Measurements from ENCODE around the gene ZNF563.

GRCh38 chr19:12325690-12326089 lies 7.7 kb downstream of the ZNF563 start:
- TF ChIP-seq CTCF (conservative IDR thresholded peaks at IDR 0.05; ENCODE audit: low read depth in 2 of 2) (no peak), EZH2 (IDR thresholded peaks at IDR 0.05; ENCODE audit: low read depth, unreplicated experiment) (no peak), REST (IDR thresholded peaks at IDR 0.05; ENCODE audit: unreplicated experiment) (no peak), ZNF331 (CRISPR knock-in tag; IDR thresholded peaks at IDR 0.05; ENCODE audit: low read depth) (no peak), POLR2AphosphoS5 (IDR thresholded peaks at IDR 0.05; ENCODE audit: low read depth) (no peak), ZNF114 (CRISPR knock-in tag; IDR thresholded peaks at IDR 0.05) (no peak)

Measured in GM23338 (cell line).